ENCODE data around the gene PPM1N. TPM values are rescaled to one million over a fixed set of nuclear protein-coding genes. Genes with fewer than 3 reads are reported as not detected.

The PPM1N gene
- total and polyA plus RNA-seq, 2 donors (not counting 1 experiment from before 2014, with no cell fraction given) = 2.3 to 2.8 TPM

DNA sequence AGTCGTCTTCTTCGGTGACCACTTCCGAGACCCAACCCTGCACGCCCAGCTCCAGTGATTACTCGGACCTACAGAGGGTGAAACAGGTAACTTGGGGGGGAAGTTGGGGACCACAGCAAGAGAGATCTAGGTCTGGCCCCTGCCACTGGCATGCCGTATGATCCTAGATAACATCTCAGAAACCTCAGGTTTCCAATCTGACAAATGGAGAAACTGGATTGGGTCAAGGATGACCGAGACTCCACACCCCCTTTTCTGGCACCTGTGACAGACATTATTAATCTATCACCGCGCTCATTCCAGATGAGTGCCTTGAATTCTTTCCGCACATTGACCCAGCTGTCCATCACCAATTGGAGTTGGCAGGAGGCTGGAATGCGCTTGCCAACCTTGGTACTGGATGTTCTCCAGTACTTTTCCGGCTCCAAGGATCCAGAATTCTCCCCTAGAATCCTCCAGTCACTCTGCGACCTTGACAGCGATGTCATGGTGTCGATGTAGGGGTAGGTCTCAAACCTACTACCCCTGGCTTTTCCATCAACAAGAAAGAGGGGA, 26.4 kb downstream of the PPM1N start:
- H3K36me3 ChIP-seq (ENCODE audit: control insufficient read depth, insufficient read depth, low read length) = peaks cover 27% of the 10 kb centered on the region
- H3K9me3 ChIP-seq (ENCODE audit: control insufficient read depth, insufficient read depth, low read depth, low read length) = no peaks in the 10 kb centered on the region
- H2AFZ ChIP-seq (ENCODE audit: low read length) = no peak overlapping the region
- H3K27ac ChIP-seq (ENCODE audit: insufficient read depth, low read length) = no peak overlapping the region
- no peak overlapping the region for H3K9ac ChIP-seq (ENCODE audit: insufficient read depth, low read length)
- H3K4me1 ChIP-seq (ENCODE audit: control insufficient read depth, extremely low read depth, insufficient read depth, low read length) = peaks cover 6% of the 10 kb centered on the region
- H3K4me3 ChIP-seq (replicated peaks in 1 of 4; ENCODE audit: control extremely low read depth in 1 of 4, insufficient read depth in 1 of 4, low read depth in 3 of 4, low read length in 4 of 4) = no peak overlapping the region
- peaks cover 2% of the 10 kb centered on the region for H3K79me2 ChIP-seq (ENCODE audit: control insufficient read depth, insufficient read depth, low read length)
- TF ChIP-seq EZH2 (IDR thresholded peaks at IDR 0.05; ENCODE audit: low read length, missing control alignments) = no peak
- TF ChIP-seq CTCF (conservative IDR thresholded peaks at IDR 0.05 in 1 of 2, IDR thresholded peaks at IDR 0.05 in 1 of 2; ENCODE audit: low read depth in 1 of 2, low read length in 2 of 2) = no peak
- no peaks in the 10 kb centered on the region for H3K27me3 ChIP-seq (ENCODE audit: control insufficient read depth, insufficient read depth, low read length)
- no peak for DNase-seq (ENCODE audit: low read depth in 2 of 2)
- H4K20me1 ChIP-seq (ENCODE audit: control insufficient read depth, extremely low read depth, insufficient read depth, low read length) = no peaks in the 10 kb centered on the region
- H3K4me2 ChIP-seq (ENCODE audit: extremely low read depth, insufficient read depth, low read length) = no peak overlapping the region

DNA sequence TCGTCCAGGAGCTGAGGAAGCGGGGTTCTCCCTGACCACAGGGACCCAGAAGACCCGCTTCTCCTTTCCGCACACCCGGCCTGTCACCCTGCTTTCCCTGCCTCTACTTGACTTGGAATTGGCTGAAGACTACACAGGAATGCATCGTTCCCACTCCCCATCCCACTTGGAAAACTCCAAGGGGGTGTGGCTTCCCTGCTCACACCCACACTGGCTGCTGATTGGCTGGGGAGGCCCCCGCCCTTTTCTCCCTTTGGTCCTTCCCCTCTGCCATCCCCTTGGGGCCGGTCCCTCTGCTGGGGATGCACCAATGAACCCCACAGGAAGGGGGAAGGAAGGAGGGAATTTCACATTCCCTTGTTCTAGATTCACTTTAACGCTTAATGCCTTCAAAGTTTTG, 27.9 kb downstream of the PPM1N start:
- H3K4me2 ChIP-seq (ENCODE audit: extremely low read depth, insufficient read depth, low read length) = no peak overlapping the region
- peaks cover 24% of the 10 kb centered on the region for H3K36me3 ChIP-seq (ENCODE audit: control insufficient read depth, insufficient read depth, low read length)
- DNase-seq (ENCODE audit: low read depth in 2 of 2) = peak; percentile 58 to 72
- H3K9me3 ChIP-seq (ENCODE audit: control insufficient read depth, insufficient read depth, low read depth, low read length) = no peaks in the 10 kb centered on the region
- H3K27me3 ChIP-seq (ENCODE audit: control insufficient read depth, insufficient read depth, low read length) = no peaks in the 10 kb centered on the region
- H2AFZ ChIP-seq (ENCODE audit: low read length) = no peak overlapping the region
- TF ChIP-seq EZH2 (IDR thresholded peaks at IDR 0.05; ENCODE audit: low read length, missing control alignments) (no peak), CTCF (conservative IDR thresholded peaks at IDR 0.05 in 1 of 2, IDR thresholded peaks at IDR 0.05 in 1 of 2; ENCODE audit: low read depth in 1 of 2, low read length in 2 of 2) (no peak)
- H3K79me2 ChIP-seq (ENCODE audit: control insufficient read depth, insufficient read depth, low read length) = no peaks in the 10 kb centered on the region
- no peaks in the 10 kb centered on the region for H4K20me1 ChIP-seq (ENCODE audit: control insufficient read depth, extremely low read depth, insufficient read depth, low read length)
- H3K9ac ChIP-seq (ENCODE audit: insufficient read depth, low read length) = no peak overlapping the region
- H3K4me1 ChIP-seq (ENCODE audit: control insufficient read depth, extremely low read depth, insufficient read depth, low read length) = peaks cover 6% of the 10 kb centered on the region
- H3K27ac ChIP-seq (ENCODE audit: insufficient read depth, low read length) = no peak overlapping the region
- H3K4me3 ChIP-seq (replicated peaks in 1 of 4; ENCODE audit: control extremely low read depth in 1 of 4, insufficient read depth in 1 of 4, low read depth in 3 of 4, low read length in 4 of 4) = no peak overlapping the region

DNA sequence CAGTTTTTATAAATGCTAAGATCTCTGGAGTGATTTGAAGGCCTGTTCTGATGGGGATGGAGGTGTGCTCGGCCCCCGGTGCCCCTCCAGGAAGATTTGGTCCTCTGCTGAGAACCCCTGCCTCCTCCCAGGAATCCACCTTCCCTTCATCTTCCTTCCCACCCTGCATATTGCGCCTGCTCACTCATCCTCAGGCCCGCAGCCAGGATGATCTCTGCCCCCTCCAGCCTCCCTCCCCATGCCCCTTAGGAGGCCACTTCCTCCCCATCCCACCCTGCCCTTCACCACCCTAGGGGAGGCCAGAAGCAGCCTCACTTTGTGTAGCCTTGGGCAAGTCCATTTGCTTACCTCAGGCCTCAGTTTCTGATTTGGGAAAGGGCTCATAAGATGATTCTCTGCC, 28.7 kb downstream of the PPM1N start:
- TF ChIP-seq CTCF (conservative IDR thresholded peaks at IDR 0.05 in 1 of 2, IDR thresholded peaks at IDR 0.05 in 1 of 2; ENCODE audit: low read depth in 1 of 2, low read length in 2 of 2) = no peak
- no peak for TF ChIP-seq EZH2 (IDR thresholded peaks at IDR 0.05; ENCODE audit: low read length, missing control alignments)
- H3K4me2 ChIP-seq (ENCODE audit: extremely low read depth, insufficient read depth, low read length) = no peak overlapping the region
- no peaks in the 10 kb centered on the region for H4K20me1 ChIP-seq (ENCODE audit: control insufficient read depth, extremely low read depth, insufficient read depth, low read length)
- H2AFZ ChIP-seq (ENCODE audit: low read length) = no peak overlapping the region
- no peak for DNase-seq (ENCODE audit: low read depth in 2 of 2)
- H3K27ac ChIP-seq (ENCODE audit: insufficient read depth, low read length) = no peak overlapping the region
- H3K4me3 ChIP-seq (replicated peaks in 1 of 4; ENCODE audit: control extremely low read depth in 1 of 4, insufficient read depth in 1 of 4, low read depth in 3 of 4, low read length in 4 of 4) = no peak overlapping the region
- H3K36me3 ChIP-seq (ENCODE audit: control insufficient read depth, insufficient read depth, low read length) = peaks cover 19% of the 10 kb centered on the region
- H3K9ac ChIP-seq (ENCODE audit: insufficient read depth, low read length) = no peak overlapping the region
- no peaks in the 10 kb centered on the region for H3K9me3 ChIP-seq (ENCODE audit: control insufficient read depth, insufficient read depth, low read depth, low read length)
- H3K27me3 ChIP-seq (ENCODE audit: control insufficient read depth, insufficient read depth, low read length) = no peaks in the 10 kb centered on the region
- peaks cover 6% of the 10 kb centered on the region for H3K4me1 ChIP-seq (ENCODE audit: control insufficient read depth, extremely low read depth, insufficient read depth, low read length)
- H3K79me2 ChIP-seq (ENCODE audit: control insufficient read depth, insufficient read depth, low read length) = no peaks in the 10 kb centered on the region
